HG03442 (cell line): ENCODE results near the gene TPH2.

Experiments
- ATAC-seq: cut with Tn5 transposase; IDR thresholded peaks from one replicate; pipeline ENCODE4 v1.9.1; 2021; ENCODE audit warnings: mild to moderate bottlenecking, moderate library complexity; ENCODE audit not compliant: unreplicated experiment

The TPH2 gene

GRCh38 chr12:71938728-71939385 is at the start of gene TPH2:
TPH2 (plus strand) TSS chr12:71938845; CDS start chr12:71938987, 142 bp downstream.
- peak; percentile 54 for ATAC-seq

DNA sequence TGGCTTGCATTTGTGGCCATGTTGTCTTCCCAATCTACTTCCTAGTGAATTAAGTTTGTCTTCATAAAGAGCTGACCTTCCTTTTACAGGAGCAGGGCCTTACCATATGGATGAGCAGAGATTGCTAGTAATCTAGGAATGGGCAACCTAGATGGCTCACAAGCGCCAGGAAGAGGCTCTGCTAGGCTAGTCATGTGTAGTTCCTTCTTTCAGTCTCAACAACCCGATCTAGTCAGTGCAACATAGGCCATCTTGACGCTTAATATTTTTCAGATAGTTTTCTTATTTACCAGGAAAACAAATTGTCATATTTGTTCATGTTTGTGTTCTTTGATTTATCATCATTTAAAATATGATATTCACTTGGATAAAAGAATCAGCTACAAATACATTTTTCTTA is 48.2 kb upstream of the TPH2 start:
- ATAC-seq: no peak

DNA sequence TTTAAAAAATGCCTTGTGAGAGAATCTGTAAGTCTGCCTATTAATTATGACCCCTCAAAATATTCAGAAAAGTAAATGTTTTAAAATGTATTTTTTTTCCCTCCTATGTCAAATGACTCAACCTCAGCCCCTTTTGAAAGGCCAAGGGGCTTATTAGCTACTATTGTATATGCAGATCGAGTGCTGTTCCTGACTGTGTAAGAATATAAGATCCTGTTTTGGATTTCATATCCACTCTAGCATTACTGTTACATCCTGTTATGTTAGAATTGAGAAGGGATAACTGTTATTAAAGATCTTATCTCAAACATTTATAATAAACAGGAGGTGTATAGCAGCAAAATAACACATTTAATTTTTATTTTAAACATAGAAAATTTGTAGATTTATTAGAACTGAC is 46.6 kb upstream of the TPH2 start:
- no peak for ATAC-seq

DNA sequence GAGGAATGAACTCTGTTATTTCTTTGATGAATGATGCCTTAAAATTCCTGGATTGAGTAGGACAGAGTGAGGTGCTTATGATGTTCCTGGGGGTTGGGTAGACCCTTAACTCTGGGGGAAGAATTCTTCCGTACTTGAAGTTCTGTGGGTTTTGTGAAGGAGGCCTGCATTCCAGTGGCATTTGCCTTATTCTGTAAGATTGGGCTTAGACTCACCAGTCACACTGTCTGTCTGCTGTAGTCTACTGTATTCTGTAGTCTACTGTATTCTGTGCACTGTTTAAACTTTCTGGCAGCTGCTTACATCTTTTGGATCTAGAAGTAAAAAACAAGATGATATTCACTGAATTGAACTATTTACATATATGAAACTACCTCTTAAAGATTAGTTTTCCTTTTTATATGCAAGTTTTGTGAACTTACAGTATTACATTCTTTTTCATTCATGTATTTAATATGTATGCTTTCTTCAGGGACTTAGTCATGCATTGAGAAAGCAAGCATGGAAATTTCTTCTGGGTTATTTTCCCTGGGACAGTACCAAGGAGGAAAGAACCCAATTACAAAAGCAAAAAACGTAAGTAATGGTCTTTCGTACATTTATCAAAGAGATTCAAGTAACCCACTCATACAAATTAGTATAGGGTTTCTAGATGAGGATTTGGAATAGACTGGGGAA is 42.3 kb upstream of the TPH2 start:
- no peak for ATAC-seq

DNA sequence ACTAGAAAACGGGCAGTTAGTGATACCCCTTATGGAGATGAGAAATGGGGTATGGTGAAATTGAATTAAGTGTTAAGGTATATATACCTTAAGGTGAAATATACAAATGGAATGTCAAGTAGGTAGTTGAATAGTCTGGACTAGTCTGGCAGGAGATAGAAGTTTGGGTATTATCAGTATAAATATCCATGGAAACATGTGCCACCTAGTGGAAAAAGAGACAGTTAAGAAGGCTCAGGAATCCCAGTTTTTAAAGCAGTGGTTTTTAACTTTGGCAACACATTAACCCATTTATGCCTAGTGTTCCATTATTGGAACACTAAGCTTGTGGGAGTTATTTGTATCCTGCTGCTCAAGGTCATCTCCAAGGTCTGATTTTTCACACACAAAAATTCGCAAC is 38.6 kb upstream of the TPH2 start:
- ATAC-seq: no peak

GRCh38 chr12:71904629-71905028 is 34.0 kb upstream of the TPH2 start:
- no peak for ATAC-seq

DNA sequence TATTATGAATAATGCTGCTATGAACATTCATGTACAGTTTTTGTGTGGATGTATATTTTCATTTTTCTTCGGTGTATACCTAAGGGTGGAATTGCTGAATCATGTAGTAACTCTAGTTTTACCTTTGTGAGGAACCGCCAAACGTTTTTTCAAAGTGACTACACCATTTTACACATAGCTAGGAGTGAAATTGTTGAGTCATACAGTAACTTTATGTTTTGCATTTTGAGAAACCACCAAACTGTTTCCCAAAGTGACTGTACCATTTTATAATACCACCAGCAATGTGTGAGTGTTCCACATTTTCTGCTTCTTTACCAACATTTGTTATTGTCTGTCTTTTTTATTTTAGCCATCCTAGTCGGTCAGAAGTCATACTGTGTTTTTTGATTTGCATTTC is 3.1 kb upstream of the TPH2 start:
- peak; percentile 89 for ATAC-seq

DNA sequence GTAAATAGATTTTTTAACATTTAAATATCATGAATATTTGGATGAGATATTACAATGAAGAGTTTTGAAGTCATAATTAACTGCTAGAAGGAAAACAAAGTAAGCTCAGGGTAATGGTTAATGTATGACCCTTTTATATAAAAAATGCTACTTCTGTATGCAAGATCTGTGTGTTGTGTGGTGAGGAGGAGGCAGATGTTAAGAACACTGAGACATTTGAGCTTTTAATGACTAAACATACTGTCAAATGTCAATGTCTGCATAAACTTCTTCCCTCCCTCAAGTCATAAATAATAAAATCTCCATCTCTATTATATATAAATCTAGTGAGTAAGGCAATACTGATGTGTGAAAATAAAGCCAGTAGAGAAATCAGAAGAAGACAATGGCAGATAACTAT is 1.4 kb downstream of the TPH2 start:
- ATAC-seq: no peak

- no peak for ATAC-seq
Measured at GRCh38 chr12:71941174-71941573, 2.5 kb downstream of the TPH2 start.

DNA sequence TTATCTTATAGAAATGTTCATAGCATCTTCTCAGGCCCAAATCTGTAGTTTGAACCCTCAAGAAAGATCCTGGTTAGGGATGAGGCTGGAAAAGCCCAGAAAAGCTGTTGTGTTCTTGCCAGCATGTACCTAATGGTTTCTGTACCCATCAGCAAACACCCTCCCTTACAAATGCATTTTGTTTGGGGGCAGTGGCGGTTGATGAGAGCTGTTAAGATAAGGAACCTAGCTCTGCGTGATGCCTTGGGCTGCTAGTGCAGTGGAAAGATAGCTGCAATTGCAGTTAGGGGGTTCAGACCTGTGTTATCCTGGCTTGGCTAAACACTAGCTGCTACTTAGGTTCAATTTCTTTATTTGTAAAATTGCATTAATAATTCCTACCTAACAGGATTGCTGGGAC is 3.6 kb downstream of the TPH2 start:
- no peak for ATAC-seq

GRCh38 chr12:71942703-71943102 is 4.1 kb downstream of the TPH2 start:
- no peak for ATAC-seq

DNA sequence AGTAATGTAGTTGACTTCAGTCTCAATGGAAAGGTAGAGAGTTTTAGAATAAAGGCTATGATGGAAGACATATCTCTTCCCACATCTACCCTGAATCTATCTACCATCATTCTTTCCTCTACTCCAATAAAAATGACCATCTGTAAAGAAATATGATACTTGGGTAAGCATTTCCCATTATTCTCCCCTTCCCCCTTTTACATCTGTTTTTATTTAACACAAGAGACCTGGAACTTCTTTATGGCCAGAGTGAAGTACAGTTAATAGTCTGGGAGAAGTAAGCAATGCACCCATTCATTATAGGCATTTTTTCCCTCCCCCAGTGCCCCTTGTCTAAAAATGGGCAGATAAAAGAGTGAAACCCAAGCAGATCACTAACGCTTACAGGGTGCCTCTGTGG is 6.5 kb downstream of the TPH2 start:
- ATAC-seq: no peak

DNA sequence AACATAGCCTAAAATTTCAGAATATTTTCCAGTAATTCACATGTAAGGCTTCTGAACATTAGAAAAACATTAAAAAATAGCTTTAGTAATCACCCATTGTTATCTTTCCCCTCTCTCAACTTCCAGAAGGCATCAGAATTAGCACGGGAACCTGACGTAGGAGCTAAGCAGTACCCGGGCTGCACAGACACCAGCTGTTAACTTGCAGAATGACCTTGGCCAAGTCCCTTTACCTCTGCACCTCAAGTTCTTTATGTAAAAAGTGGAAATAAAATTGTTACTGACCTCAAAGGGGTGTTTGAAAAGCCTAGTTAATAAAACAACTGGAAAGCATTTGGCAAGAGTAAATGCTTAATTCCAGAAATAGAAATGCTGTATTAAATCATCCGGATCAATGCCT is 7.2 kb downstream of the TPH2 start:
- ATAC-seq: no peak

DNA sequence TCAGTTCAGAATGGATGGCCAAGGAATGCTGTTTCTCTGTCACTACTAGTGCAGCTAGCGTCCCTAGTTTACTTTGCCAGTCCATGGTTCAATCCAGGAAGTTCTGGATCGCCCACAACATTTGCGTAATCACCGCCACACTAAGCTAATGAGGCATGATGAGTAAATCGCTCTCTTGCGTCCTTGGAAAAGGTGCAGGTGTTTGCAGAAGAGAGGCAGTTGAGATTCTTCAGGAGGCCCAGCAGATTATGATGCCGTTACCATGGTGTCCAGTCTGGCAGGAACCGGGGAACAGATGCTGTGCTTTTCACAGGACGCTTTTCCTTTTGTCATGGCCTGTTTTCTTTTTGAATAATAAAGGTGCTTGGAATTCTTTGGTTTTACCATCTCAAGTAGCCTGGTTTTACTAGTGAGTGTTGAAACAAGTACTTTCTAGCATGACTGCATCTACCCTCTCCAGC is 9.0 kb downstream of the TPH2 start:
- no peak for ATAC-seq

- no peak for ATAC-seq
Measured at GRCh38 chr12:71948390-71948789, 9.7 kb downstream of the TPH2 start.

DNA sequence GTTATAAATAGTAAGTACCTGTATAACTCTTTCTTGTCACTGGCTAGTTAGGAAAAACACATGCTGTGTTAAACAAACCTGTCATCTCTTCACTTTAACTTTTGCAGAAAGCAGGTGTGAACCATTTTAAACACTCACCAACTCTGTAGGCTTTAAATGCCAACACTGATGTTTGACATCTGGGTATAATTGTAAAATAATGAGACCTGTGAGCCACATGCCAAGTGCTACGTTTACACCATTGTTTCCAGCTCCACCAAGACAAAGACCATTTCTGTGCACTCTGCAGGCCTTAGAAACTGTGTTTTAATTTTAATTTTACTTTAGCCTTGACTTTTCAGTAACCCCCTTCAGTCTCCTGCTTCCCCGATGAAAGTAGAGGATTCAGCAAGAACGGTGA is 11.0 kb downstream of the TPH2 start:
- no peak for ATAC-seq

DNA sequence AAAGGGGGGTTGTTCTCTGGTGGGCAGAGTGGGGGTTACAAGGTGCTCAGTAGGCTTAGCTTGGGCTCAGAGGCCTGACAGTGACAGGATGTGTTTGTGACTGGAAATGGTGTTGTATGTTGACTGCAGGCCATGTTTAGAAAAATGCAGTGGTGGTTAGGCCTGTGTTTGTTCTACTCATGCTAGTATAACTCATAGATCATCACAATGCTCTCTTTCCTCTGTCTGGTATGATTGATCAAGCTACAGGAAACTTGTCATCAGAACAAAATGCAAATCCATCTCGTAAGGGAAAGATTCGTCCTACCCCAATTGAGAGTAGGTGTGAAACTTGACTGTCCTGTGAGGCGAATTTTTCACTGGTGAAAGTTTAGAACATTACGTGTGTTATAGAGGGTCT is 11.8 kb downstream of the TPH2 start:
- ATAC-seq: no peak

- ATAC-seq: no peak
Measured at GRCh38 chr12:71950819-71951218, 12.2 kb downstream of the TPH2 start.

- no peak for ATAC-seq
Measured at GRCh38 chr12:71954083-71954778, 15.6 kb downstream of the TPH2 start.

DNA sequence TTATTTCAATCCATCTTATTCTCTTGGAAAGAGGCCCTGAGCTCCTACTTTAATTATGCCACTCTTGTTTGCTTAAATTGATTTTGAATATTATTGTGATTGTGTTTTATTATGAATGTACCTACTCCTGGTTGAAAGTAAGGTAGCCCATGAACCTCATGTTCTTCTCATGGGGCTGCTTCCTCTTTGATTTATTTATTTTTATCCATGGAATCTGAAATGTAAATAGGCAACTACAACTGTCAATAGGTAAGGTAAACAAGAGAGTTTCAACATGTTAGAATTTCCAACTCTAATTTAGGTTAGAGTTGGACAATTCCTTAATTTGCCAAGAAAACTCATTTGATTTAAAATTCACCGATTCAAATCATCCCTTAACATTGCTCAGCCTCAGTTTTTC is 16.2 kb downstream of the TPH2 start:
- no peak for ATAC-seq

DNA sequence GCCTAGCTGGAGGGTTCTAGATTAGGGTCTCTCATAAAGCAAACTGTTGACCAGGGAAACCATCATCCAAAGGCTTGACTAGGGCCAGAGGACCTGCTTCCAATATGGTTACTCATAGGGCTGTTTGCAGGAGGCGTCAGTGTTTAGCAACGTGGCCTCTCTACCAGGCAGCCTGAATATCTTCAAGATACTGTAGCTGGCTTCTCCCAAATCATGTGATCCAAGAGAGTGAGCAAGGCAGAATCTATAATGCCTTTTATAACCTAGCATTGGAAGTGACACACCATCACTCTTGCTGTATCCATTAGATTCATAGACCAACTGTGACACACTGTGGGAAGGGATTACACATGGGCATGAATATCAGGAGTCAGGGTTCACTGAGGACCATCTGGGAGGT is 17.3 kb downstream of the TPH2 start:
- no peak for ATAC-seq

GRCh38 chr12:71958056-71958455 is 19.4 kb downstream of the TPH2 start:
- ATAC-seq: no peak
